Tibial artery (tissue), 4 donors: ENCODE measurements around the gene POU2AF1.
A peak's percentile ranks its signal among the peaks of the same experiment; 100 is the strongest.

Experiments
- DNase-seq, 2 donors: peaks; one replicate each; pipeline ENCODE4 v3.0.0-alpha.2; 2019
- H3K27ac ChIP-seq, 2 donors: fragments of 200-600 bp; sonication (generic) in 1 of 2; 1 replicate in 1 of 2; 2 replicates in 1 of 2; pipeline ENCODE4 v1.5.1; 2018 to 2019; ENCODE audit warnings: mild to moderate bottlenecking in 1 of 2
- H3K27me3 ChIP-seq, 2 donors: fragments of 200-600 bp; sonication (generic) in 1 of 2; one replicate each; pipeline versions ENCODE4 v1.5.1 to v1.6.0; 2016 to 2019
- H3K36me3 ChIP-seq, 3 donors: fragments of 200-600 bp; sonication (generic) in 2 of 3; one replicate each; pipeline ENCODE4 v1.5.1; 2016 to 2019; ENCODE audit warnings: mild to moderate bottlenecking in 2 of 3
- H3K4me1 ChIP-seq, 4 donors: fragments of 200-600 bp; sonication (generic) in 2 of 4; 1 replicate in 3 of 4; 2 replicates in 1 of 4; pipeline ENCODE4 v1.5.1; 2016 to 2019
- H3K4me3 ChIP-seq, 2 donors: fragments of 200-600 bp; sonication (generic) in 1 of 2; 1 replicate in 1 of 2; 2 replicates in 1 of 2; pipeline ENCODE4 v1.5.1; 2018 to 2019; ENCODE audit warnings: mild to moderate bottlenecking in 2 of 2
- H3K9me3 ChIP-seq, 3 donors: fragments of 200-600 bp; sonication (generic) in 1 of 3; one replicate each; pipeline ENCODE4 v1.5.1; 2016 to 2019
- intact Hi-C: fragments of 100-400 bp; cut with DNase I; formaldehyde crosslinking; loops from one replicate; pipeline ENCODE4 v1.15.0; 2023; ENCODE audit warnings: low total_unique reads
- TF ChIP-seq, protein P1 (sequence below), 2 experiments: fragments of 200-600 bp in 1 of 2; fragments of 450-650 bp in 1 of 2; IDR thresholded peaks; one replicate each; pipeline ENCODE4 v1.5.1; 2017 to 2019; ENCODE audit warnings: antibody characterized with exemption in 2 of 2, mild to moderate bottlenecking in 1 of 2, moderate library complexity in 1 of 2

Gene POU2AF1

DNA sequence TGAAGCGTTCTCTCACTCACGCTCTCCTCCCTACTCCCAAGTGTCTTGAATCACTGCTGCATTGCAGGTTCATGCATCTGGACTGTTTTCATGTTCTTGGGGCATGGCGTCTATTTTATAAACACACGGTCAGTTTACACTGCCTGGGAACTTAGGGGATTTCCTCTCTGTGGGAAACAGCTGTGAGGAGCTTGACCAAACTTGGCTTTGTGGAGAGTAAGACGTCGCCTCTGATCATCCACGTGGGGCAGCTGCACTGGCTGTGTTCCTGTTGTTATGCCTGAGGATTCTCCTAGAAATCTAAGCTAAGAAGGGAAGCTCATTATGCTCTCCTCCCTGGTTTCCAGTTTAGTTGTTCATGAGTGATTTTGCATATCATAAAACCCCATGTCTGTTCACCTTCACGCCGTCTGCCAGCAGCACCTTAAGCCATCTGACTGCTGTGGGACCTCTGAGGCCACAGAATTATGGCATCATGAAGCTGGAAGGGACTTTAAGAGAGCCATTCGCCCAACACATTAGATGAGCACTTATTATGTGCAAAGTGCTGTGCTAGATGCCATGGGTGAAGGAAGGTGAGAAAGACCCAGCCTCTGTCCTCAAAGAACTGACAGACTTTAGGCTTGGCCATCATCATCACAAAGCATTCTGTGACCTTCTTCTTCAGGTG lies 38.8 kb upstream of the POU2AF1 start:
- DNase-seq = peak in 1 of 2 donors; percentile 60
- intact Hi-C loops = no loop called here
- H3K27ac ChIP-seq = peak overlapping the region; percentile 34 to 48

DNA sequence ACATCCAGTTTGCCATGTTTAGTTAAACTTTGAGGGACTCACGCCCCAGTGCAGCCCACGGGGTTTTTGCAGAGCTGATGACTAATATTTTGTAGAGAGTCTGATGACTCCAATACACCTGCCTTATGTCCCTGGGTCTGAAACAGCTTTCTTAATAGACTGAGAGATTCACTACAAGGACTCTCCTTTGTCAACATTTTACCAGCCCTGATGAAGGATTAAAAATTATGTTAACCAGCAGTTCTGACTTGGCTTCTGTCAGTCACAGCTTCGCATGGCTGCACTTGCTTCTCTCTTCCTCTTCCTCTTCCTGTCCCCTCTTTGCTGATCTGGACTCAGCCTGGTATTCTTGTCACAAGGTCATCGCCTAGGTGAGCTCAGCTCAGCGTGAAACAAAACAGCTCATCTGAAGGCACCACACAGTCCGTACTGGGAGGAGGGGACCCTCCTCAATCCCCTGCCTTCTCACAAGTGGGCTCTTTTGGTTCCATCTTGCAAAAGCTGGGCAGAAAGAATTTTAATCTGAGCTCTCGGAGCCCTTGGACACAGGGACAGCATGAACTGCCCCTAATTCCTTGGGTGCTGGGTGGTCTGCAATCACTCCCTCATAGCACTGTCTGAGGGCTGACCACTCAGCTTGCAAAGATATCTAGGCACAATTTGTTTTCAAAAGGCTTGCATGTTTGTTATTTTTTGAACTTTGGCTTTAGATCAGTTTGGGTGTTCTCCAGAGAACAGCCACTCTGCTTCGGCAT lies 38.1 kb upstream of the POU2AF1 start:
- H3K9me3 ChIP-seq = no peaks in the 10 kb centered on the region
- H3K27me3 ChIP-seq = no peaks in the 10 kb centered on the region
- H3K4me3 ChIP-seq = no peak overlapping the region
- DNase-seq = no peak
- H3K36me3 ChIP-seq = no peaks in the 10 kb centered on the region
- H3K4me1 ChIP-seq = peaks cover 0 to 33% (median 25%) of the 10 kb centered on the region in 4 donors
- peak overlapping the region; percentile 34 to 57 for H3K27ac ChIP-seq
- intact Hi-C loops = no loop called here
- TF ChIP-seq, protein P1, sequence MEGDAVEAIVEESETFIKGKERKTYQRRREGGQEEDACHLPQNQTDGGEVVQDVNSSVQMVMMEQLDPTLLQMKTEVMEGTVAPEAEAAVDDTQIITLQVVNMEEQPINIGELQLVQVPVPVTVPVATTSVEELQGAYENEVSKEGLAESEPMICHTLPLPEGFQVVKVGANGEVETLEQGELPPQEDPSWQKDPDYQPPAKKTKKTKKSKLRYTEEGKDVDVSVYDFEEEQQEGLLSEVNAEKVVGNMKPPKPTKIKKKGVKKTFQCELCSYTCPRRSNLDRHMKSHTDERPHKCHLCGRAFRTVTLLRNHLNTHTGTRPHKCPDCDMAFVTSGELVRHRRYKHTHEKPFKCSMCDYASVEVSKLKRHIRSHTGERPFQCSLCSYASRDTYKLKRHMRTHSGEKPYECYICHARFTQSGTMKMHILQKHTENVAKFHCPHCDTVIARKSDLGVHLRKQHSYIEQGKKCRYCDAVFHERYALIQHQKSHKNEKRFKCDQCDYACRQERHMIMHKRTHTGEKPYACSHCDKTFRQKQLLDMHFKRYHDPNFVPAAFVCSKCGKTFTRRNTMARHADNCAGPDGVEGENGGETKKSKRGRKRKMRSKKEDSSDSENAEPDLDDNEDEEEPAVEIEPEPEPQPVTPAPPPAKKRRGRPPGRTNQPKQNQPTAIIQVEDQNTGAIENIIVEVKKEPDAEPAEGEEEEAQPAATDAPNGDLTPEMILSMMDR (IDR thresholded peaks at IDR 0.05) = no peak

More for the DNA sequence above, 38.8 kb upstream of the POU2AF1 start:
- H3K9me3 ChIP-seq = no peaks in the 10 kb centered on the region
- peaks cover 0 to 33% (median 25%) of the 10 kb centered on the region in 4 donors for H3K4me1 ChIP-seq
- H3K36me3 ChIP-seq = no peaks in the 10 kb centered on the region
- TF ChIP-seq, protein P1 (IDR thresholded peaks at IDR 0.05) = no peak
- no peak overlapping the region for H3K4me3 ChIP-seq
- H3K27me3 ChIP-seq = no peaks in the 10 kb centered on the region

DNA sequence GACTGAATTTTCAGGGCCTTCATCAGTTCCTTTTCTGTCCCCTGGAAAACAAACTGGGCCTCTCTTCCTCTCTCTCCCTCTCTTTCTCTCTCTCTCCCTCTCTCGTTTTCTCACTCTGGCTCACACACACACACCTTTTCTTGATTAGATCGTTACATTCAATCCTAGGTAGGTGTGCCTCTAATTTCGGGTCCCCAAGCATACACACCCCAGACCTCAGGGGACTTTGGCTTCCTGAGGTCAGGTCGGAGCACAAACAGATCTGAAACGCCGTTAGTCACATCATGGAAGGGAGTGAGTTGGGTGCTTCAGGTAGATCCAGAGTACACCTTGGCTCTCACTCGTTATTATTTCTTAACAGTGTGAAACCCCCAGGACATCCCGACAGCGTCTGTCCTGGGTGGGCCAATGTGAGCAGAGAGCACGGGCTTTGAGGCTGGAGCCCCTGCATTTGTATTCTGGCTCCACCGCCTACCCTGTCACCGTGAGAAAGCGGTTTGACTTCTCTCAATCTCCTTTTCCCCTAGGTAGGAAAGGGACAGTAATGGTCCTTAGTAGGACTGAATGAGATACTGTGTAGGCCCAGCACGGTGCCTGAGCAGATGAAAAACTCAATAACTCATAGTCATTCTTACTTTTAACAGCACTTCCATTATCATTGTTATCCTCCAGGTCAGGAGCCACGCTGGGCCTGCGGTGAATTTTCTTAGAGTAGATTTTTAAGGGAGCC lies 37.3 kb upstream of the POU2AF1 start:
- intact Hi-C loops = no loop called here
- Histone ChIP-seq H3K4me3 (no peak overlapping the region), H3K4me1 (peaks cover 0 to 33% (median 25%) of the 10 kb centered on the region in 4 donors), H3K27ac (peak overlapping the region; percentile 34 to 57), H3K27me3 (no peaks in the 10 kb centered on the region), H3K36me3 (no peaks in the 10 kb centered on the region), H3K9me3 (no peaks in the 10 kb centered on the region)
- TF ChIP-seq, protein P1 (IDR thresholded peaks at IDR 0.05) = no peak
- no peak for DNase-seq

DNA sequence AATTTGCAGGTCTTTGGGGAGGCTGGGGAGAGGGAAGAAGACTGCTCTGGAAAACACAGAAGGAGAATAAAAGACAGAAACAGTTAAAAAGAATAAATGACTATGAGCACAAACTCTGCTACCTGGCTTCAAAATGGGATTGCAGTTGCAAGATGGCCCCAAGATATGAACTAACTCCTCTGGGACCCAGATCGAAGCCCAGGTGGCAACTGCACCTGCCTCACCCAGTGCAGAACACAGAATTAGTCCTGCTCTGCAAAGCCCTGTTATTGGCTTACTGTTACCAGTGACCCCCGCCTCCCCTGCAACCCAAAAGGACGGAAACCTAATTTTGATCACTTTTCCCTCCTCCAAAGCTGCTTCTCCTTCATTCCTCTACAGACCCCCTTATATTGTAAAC lies 35.9 kb upstream of the POU2AF1 start:
- TF ChIP-seq, protein P1 (IDR thresholded peaks at IDR 0.05) = no peak
- Histone ChIP-seq H3K36me3 (no peaks in the 10 kb centered on the region), H3K9me3 (no peaks in the 10 kb centered on the region), H3K4me3 (no peak overlapping the region), H3K27ac (no peak overlapping the region), H3K4me1 (peaks cover 0 to 31% (median 25%) of the 10 kb centered on the region in 4 donors), H3K27me3 (no peaks in the 10 kb centered on the region)
- no peak for DNase-seq
- intact Hi-C loops = no loop called here

DNA sequence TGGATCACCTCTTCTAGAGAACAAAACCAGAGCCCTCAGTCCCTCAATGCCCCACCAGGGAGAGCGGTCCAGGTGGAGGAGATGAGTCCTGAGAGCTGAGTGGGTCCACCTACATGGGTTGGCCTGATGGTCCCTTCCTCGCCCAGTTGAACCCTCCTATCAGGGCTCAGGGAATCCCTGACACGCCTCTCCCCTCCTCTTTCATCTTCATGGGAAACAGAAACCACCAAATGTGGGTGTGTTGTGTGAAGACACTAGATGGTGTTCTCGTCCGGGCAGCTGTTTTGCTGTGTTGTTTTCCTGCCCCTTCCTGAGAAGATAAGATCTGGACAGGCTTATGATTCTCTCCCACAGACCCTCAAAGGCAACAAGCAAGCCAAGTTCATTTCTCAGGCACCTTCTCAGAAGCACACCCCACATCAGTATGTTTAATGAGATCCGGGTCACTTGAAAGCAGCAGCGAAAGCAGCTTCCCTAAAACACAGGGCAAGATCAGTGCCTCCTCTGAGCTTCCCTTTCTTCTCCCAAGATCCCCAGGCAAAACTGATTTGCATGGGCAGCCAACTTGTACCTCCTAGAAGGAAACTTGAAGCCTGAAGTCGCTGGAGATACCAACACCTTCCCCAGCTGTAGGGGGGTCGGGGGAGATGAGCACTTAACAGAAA lies 35.3 kb upstream of the POU2AF1 start:
- peaks cover 0 to 26% (median 20%) of the 10 kb centered on the region in 4 donors for H3K4me1 ChIP-seq
- no peak overlapping the region for H3K27ac ChIP-seq
- no peaks in the 10 kb centered on the region for H3K9me3 ChIP-seq
- DNase-seq = no peak
- TF ChIP-seq, protein P1 (IDR thresholded peaks at IDR 0.05) = no peak
- no peaks in the 10 kb centered on the region for H3K36me3 ChIP-seq
- no peaks in the 10 kb centered on the region for H3K27me3 ChIP-seq
- intact Hi-C loops = no loop called here
- no peak overlapping the region for H3K4me3 ChIP-seq
